ENCODE results near the gene LTC4S. TPM values are rescaled to one million over a fixed set of nuclear protein-coding genes. Genes with fewer than 3 reads are reported as not detected.
"Not testable (repeated sequence)": the region's sequence is repeated elsewhere in the genome, so short reads cannot be mapped to it uniquely, and the experiment has no call there.

Gene LTC4S, protein sequence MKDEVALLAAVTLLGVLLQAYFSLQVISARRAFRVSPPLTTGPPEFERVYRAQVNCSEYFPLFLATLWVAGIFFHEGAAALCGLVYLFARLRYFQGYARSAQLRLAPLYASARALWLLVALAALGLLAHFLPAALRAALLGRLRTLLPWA
- 10 to 100 TPM in 2 of 4 donors, 1 to 10 TPM in 1, not detected in 1; 4.1 to 22.9 (median 13.6) TPM for total RNA-seq

DNA sequence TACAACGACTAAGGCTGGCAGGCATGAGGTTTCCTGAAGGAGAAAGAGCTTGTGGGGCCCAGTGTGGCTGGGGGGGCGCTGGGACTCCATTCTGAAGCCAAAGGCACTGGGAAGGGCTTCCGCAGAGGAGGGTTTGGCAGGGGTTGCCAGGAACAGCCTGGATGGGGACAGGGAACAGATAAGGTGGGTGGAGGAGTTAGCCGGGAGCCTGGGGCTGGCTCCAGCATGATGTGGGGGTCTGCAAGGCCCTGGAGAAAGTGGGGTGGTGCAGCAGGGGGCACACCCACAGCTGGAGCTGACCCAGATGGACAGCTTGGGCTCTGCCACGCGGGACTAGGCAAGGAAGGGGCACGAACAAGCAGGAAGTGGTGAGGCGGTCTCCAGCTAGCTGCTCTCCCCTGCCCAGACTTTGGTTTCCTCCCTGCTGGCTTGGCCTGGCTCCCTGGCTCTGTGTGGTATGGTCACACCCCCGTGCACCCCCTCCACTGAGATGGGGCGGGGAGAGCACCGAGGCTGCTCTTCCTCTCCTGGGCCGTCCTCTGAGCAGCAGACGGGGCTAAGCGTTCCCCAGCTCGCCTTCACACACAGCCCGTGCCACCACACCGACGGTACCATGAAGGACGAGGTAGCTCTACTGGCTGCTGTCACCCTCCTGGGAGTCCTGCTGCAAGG lies at the start of gene LTC4S:
Gene LTC4S, plus strand, starts transcription at position 519 of the 672 bp plus-strand sequence. Its CDS starts 95 bp downstream, at position 614.
- H3K4me3 ChIP-seq = no peak within 1 kb of the TSS
- TF ChIP-seq POLR2A (IDR thresholded peaks at IDR 0.05) = peak in 1 of 2 donors; percentile 10
- TF ChIP-seq, protein P1, sequence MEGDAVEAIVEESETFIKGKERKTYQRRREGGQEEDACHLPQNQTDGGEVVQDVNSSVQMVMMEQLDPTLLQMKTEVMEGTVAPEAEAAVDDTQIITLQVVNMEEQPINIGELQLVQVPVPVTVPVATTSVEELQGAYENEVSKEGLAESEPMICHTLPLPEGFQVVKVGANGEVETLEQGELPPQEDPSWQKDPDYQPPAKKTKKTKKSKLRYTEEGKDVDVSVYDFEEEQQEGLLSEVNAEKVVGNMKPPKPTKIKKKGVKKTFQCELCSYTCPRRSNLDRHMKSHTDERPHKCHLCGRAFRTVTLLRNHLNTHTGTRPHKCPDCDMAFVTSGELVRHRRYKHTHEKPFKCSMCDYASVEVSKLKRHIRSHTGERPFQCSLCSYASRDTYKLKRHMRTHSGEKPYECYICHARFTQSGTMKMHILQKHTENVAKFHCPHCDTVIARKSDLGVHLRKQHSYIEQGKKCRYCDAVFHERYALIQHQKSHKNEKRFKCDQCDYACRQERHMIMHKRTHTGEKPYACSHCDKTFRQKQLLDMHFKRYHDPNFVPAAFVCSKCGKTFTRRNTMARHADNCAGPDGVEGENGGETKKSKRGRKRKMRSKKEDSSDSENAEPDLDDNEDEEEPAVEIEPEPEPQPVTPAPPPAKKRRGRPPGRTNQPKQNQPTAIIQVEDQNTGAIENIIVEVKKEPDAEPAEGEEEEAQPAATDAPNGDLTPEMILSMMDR (IDR thresholded peaks at IDR 0.05) = no peak
- no peaks in the 10 kb centered on the region for H3K27me3 ChIP-seq

DNA sequence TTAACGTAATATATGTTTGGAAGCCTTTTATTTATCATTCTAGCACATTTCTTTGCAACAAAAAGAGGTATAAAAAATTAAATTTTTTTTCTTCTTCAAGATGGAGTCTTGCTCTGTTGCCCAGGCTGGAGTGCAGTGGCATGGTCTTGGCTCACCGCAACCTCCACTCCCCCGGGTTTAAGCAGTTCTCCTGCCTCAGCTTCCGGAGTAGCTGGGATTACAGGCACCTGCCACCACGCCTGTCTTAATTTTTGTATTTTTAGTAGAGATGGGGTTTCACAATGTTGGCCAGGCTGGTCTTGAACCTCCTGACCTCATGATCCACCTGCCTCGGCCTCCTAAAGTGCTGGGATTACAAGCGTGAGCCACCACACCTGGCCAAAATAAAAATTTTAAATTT lies 49.7 kb upstream of the LTC4S start:
- DNase-seq; H3K27ac ChIP-seq; intact Hi-C loops (cut with DNase I; ENCODE audit: low total_unique reads); H3K27me3 ChIP-seq; H3K4me3 ChIP-seq; H3K4me1 ChIP-seq; H3K9me3 ChIP-seq; H3K36me3 ChIP-seq: not testable (repeated sequence)

More for the DNA sequence above, at the start of gene LTC4S:
- Histone ChIP-seq H3K9me3 (no peaks in the 10 kb centered on the region), H3K4me1 (peaks cover 0 to 9% of the 10 kb centered on the region in 2 donors), H3K36me3 (no peaks in the 10 kb centered on the region), H3K27ac (peak within 1 kb of the TSS; percentile 77 to 81)
- intact Hi-C loops (cut with DNase I; ENCODE audit: low total_unique reads) = no loop called here
- DNase-seq = peak; percentile 84 to 85

DNA sequence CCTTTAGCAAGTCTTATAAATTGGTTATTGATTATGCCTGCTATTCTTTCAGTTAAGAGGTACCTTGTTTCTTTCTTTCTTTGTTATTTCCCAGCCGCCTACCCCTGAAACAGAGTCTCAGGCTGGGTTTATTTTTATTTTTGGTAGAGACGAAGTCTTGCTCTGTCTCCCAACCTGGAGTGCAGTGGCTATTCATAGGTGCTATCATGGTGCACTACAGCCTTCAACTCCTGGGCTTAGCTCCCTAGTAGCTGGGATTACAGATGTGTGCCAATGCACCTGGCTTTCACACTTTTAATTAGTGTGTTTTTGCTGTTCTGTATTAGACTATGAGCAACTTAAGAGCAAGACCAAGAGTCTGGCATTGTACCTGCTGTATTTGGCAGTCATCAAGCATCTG lies 46.9 kb upstream of the LTC4S start:
- Histone ChIP-seq H3K27ac (no peak overlapping the region), H3K27me3 (no peaks in the 10 kb centered on the region), H3K36me3 (no peaks in the 10 kb centered on the region), H3K4me1 (no peaks in the 10 kb centered on the region), H3K9me3 (no peaks in the 10 kb centered on the region), H3K4me3 (no peak overlapping the region)
- no peak for DNase-seq
- no peak for TF ChIP-seq POLR2A (IDR thresholded peaks at IDR 0.05)
- TF ChIP-seq, protein P1 (IDR thresholded peaks at IDR 0.05) = no peak
- intact Hi-C loops (cut with DNase I; ENCODE audit: low total_unique reads) = no loop called here

DNA sequence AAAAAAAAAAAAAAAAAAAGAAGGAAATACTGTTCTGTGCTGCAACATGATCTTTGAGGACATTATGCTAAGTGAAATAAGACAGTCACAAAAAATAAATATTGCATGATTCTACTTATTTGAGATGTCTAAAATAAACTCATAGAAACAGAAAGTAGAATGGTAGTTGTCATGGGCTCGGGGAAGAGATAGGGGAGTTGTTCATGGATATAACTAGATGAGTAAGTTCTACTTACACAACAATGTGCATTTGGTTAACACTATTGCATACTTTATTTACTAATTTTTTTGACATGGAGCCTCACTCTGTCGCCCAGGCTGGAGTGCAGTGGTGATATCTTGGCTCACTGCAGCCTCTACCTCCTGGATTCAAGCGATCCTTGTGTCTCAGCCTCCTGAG lies 46.0 kb upstream of the LTC4S start:
- Histone ChIP-seq H3K9me3 (no peaks in the 10 kb centered on the region), H3K4me3 (no peak overlapping the region), H3K36me3 (no peaks in the 10 kb centered on the region), H3K4me1 (no peaks in the 10 kb centered on the region), H3K27ac (no peak overlapping the region), H3K27me3 (no peaks in the 10 kb centered on the region)
- intact Hi-C loops (cut with DNase I; ENCODE audit: low total_unique reads) = no loop called here
- no peak for DNase-seq
- no peak for TF ChIP-seq POLR2A (IDR thresholded peaks at IDR 0.05)
- TF ChIP-seq, protein P1 (IDR thresholded peaks at IDR 0.05) = no peak

DNA sequence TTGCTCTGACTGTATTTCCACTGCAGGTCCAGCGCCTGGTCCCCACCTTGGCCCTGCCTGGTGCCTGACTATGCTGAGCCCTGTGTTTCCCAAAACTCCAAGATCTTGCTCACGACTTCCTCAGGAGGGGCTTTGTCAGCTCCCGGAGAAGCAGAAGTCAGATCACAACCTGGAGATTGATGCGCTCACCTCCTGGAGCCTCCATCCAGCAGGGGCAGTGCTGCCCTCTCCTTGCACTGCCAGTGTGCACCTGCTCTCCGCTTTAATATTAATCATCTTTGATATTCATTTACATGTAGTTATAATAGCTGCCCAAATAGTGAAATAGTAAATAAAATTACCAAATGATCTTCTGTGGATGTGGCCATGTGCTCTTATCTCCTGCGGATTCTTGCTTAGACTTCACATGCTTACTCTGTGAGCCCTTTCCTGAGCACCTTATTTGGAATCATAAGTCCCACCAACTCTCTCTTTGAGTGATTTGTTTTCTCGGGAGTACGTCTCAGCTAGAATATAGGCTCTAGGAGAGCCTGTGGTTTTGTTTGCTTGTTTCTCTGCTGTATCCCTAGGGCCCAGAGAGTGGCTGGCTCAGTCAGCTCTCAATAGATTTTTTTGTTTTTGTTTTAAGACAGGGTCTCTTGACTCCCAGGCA lies 43.8 kb upstream of the LTC4S start:
- Histone ChIP-seq H3K4me1 (peaks cover 0 to 3% of the 10 kb centered on the region in 2 donors), H3K27ac (no peak overlapping the region), H3K9me3 (no peaks in the 10 kb centered on the region), H3K4me3 (no peak overlapping the region), H3K36me3 (no peaks in the 10 kb centered on the region), H3K27me3 (no peaks in the 10 kb centered on the region)
- TF ChIP-seq, protein P1 (IDR thresholded peaks at IDR 0.05) = no peak
- TF ChIP-seq POLR2A (IDR thresholded peaks at IDR 0.05) = no peak
- DNase-seq = no peak
- intact Hi-C loops (cut with DNase I; ENCODE audit: low total_unique reads) = no loop called here

Data from uterus (tissue), 4 donors.